ACC112 (cell line): ENCODE data around the gene BAZ1B.
"Not testable (repeated sequence)": the region's sequence is repeated elsewhere in the genome, so short reads cannot be mapped to it uniquely, and the experiment has no call there.

Experiments used
- H2AFZ ChIP-seq: fragments of 200-600 bp; sonication (generic); one replicate; pipeline ENCODE4 v1.6.0; 2017; ENCODE audit warnings: antibody characterized with exemption, low read length; ENCODE audit not compliant: unreplicated experiment
- H3K27ac ChIP-seq: fragments of 200-600 bp; sonication (generic); 2 replicates; pipeline ENCODE4 v1.5.1; 2014; ENCODE audit warnings: low read depth, mild to moderate bottlenecking, antibody characterized with exemption, low read length, moderate library complexity
- H3K27me3 ChIP-seq: fragments of 200-600 bp; sonication (generic); 2 replicates; pipeline ENCODE4 v1.6.1; 2014; ENCODE audit warnings: mild to moderate bottlenecking, antibody characterized with exemption, low read length, moderate library complexity, mixed read lengths; ENCODE audit not compliant: insufficient read depth
- H3K36me3 ChIP-seq: fragments of 200-600 bp; sonication (generic); 2 replicates; pipeline ENCODE4 v1.6.1; 2016; ENCODE audit warnings: mild to moderate bottlenecking, antibody characterized with exemption, low read length, moderate library complexity, mixed read lengths; ENCODE audit not compliant: insufficient read depth
- H3K4me1 ChIP-seq: fragments of 200-600 bp; sonication (generic); one replicate; pipeline ENCODE4 v1.6.1; 2016; ENCODE audit warnings: low read length, mixed read lengths; ENCODE audit not compliant: insufficient read depth, unreplicated experiment, control insufficient read depth
- H3K4me3 ChIP-seq: fragments of 200-600 bp; sonication (generic); 2 replicates; pipeline ENCODE4 v1.5.1; 2014; ENCODE audit warnings: mild to moderate bottlenecking, low read depth, low read length
- H3K79me2 ChIP-seq: fragments of 200-600 bp; sonication (generic); one replicate; pipeline ENCODE4 v1.6.0; 2016; ENCODE audit warnings: low read length; ENCODE audit not compliant: control insufficient read depth, unreplicated experiment, insufficient read depth

Gene BAZ1B, protein sequence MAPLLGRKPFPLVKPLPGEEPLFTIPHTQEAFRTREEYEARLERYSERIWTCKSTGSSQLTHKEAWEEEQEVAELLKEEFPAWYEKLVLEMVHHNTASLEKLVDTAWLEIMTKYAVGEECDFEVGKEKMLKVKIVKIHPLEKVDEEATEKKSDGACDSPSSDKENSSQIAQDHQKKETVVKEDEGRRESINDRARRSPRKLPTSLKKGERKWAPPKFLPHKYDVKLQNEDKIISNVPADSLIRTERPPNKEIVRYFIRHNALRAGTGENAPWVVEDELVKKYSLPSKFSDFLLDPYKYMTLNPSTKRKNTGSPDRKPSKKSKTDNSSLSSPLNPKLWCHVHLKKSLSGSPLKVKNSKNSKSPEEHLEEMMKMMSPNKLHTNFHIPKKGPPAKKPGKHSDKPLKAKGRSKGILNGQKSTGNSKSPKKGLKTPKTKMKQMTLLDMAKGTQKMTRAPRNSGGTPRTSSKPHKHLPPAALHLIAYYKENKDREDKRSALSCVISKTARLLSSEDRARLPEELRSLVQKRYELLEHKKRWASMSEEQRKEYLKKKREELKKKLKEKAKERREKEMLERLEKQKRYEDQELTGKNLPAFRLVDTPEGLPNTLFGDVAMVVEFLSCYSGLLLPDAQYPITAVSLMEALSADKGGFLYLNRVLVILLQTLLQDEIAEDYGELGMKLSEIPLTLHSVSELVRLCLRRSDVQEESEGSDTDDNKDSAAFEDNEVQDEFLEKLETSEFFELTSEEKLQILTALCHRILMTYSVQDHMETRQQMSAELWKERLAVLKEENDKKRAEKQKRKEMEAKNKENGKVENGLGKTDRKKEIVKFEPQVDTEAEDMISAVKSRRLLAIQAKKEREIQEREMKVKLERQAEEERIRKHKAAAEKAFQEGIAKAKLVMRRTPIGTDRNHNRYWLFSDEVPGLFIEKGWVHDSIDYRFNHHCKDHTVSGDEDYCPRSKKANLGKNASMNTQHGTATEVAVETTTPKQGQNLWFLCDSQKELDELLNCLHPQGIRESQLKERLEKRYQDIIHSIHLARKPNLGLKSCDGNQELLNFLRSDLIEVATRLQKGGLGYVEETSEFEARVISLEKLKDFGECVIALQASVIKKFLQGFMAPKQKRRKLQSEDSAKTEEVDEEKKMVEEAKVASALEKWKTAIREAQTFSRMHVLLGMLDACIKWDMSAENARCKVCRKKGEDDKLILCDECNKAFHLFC (N-terminal part only)

DNA sequence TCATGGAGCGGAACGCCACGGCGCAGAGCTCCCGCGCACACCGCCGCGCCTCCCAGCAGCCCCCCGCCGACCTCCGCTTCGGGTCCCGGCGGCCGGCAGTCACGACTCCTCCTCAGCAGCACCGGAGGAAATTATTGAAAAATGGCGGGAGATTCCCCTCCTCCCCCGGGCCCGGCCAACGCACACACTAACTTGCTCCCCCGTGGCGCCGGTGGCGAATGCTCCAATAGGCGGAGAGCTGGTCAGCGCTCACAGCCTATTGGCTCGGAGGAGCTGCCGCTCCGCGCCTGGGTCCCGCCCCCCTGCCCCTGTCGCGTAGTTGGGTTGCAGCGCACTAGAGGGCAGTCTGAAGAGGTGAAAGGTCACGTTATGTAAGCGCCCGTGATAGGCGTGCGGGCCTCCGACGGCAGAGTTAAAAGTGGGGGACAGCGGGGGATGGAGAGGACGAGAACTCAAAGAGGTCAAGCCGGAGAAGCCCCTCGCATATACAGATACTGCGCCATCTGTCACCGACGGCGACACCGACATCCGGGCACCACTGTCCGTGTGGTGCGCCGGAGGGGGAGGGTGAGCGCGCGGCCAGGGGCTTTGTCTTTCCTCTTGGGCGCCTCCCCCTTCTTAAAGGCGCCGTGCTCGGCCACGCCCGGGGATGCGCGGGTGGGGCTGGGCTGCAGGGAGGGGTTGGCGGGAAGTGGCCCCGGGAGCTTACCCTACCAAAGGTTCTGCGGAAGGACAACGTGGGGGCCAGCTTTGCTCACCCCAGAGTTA, at the start of gene BAZ1B:
Gene BAZ1B (minus strand): TSS at position 189 of the 768 bp plus-strand sequence. CDS start 360 bp downstream, outside the sequence.
- Histone ChIP-seq H3K36me3 (peaks cover 13% of the 10 kb centered on the region), H3K4me1 (peaks cover 11% of the 10 kb centered on the region), H3K4me3 (peak within 1 kb of the TSS; percentile 90), H3K27me3 (no peaks in the 10 kb centered on the region), H3K27ac (peak within 1 kb of the TSS; percentile 87), H2AFZ (peak within 1 kb of the TSS; percentile 94), H3K79me2 (peaks cover 43% of the 10 kb centered on the region)

DNA sequence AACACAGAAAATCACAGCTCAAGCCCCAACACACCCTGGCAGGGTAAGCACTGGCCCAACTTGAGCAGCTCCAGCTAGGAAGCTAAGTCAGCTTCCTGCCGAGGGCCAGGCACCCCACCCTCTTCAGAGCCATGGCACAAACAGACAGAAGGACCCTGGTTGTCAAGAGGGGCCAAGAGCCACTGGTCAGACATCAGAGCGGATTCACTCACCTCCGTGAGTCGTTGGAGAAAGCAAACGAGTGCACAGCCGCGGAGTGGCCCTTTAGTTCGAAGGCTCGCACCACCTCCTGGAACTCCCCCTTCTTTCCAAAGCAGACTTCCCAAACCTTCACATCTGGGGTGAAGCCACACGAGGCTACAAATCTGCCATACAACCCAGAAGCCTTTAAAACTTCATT, 48.9 kb upstream of the BAZ1B start:
- Histone ChIP-seq H3K27me3 (no peaks in the 10 kb centered on the region), H3K4me3 (no peak overlapping the region), H2AFZ (no peak overlapping the region), H3K27ac (no peak overlapping the region), H3K4me1 (no peaks in the 10 kb centered on the region), H3K79me2 (peaks cover 16% of the 10 kb centered on the region), H3K36me3 (peaks cover 16% of the 10 kb centered on the region; the same call in 1 of the 2 replicates)

DNA sequence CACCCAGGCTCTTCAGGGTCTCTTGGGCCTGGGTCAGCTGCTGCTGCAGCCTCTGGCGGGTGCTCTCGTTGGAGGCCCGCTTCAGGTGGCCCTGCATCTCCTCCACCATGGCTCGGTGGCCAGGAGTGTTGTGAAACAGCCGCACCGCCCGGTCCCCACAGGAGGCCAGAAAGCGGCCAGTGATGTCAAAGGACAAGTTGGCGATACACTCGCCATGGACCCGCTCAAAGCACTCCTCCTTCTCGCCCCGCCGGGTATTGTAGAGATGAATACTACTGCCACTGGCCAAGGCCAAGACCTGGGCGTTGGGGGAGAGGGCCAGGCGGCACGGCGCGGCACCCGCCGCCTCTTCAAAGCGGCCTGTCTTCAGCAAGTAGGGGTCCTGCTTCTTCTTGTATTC, 48.4 kb upstream of the BAZ1B start:
- H3K36me3 ChIP-seq = peaks cover 16% of the 10 kb centered on the region; the same call in 1 of the 2 replicates
- no peak overlapping the region for H3K27ac ChIP-seq
- H2AFZ ChIP-seq = no peak overlapping the region
- no peaks in the 10 kb centered on the region for H3K27me3 ChIP-seq
- no peak overlapping the region for H3K4me3 ChIP-seq
- H3K79me2 ChIP-seq = peaks cover 12% of the 10 kb centered on the region
- peaks cover 4% of the 10 kb centered on the region for H3K4me1 ChIP-seq

DNA sequence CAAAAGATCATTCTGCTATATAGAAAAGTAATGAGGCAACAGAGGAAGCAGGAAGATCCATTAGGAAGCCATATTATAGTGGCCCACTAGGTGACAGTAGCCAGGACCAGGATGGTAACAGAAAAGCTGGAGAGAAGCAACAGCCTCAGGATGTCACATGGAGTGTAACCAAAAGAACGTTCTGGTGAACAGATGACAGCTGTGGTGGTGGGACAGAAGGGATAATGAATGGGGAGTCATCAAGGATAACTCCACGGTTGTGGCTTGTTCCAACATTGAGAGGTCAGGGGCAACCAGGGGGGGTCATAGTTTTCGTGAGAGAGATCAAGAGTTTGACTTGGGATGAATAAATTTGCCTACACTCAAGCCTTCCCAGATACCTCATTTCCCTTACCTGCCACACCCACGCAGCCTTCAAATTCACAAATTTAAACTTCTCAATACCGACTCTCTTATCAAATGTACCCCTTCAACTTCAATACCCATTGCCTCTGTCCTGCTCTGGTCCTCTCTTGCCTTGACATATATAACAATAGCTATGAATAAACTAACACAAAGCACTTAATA, 47.0 kb upstream of the BAZ1B start:
- H3K27me3 ChIP-seq = no peaks in the 10 kb centered on the region
- H3K79me2 ChIP-seq = peaks cover under 1% of the 10 kb centered on the region
- peaks cover 16% of the 10 kb centered on the region; the same call in 1 of the 2 replicates for H3K36me3 ChIP-seq
- H3K4me3 ChIP-seq = no peak overlapping the region
- no peak overlapping the region for H2AFZ ChIP-seq
- peaks cover 8% of the 10 kb centered on the region for H3K4me1 ChIP-seq
- H3K27ac ChIP-seq = no peak overlapping the region

DNA sequence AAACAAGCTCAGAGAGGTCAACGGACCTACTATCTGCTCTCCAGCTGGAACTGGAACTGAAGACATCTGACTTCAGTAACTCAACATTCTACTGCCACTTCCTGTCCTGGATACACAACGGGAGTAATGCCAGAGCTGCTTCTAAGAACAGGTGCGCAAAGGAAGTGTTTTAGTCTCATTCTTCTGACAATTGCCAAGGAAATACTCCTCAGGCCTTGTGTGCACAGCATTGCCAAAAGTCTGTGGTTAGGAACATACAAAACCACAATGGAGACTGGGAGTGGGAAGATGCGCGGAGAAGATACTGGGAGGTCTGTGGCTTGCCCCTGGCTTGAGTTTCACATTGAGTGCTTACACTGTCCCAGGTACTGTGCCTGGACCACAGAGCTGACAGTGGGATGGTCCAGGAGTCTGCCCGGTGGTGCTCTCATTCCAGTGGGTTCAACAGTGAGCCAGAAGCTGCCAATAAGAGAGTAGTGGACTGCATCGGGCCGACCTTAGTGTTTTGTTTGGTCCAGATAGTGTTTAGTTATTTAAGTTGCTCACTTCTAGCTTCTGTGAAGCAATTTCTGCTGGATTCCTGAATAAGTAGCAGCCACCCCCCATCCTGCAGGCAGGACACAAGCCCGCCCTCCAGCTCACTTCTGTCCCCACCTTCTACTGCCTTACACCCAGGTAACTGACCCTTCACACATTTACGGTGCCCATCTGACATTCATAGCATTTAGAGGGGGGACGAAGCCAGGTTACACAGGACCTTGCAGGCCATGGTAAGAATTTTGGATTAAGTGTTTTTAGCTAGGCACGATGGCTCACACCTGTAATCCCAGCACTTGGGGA, 46.0 kb upstream of the BAZ1B start:
- Histone ChIP-seq H3K36me3 (peaks cover 7% of the 10 kb centered on the region; the same call in 1 of the 2 replicates), H3K27me3 (no peaks in the 10 kb centered on the region), H3K79me2 (no peaks in the 10 kb centered on the region), H3K27ac (no peak overlapping the region), H2AFZ (no peak overlapping the region), H3K4me1 (peaks cover 8% of the 10 kb centered on the region), H3K4me3 (no peak overlapping the region)

DNA sequence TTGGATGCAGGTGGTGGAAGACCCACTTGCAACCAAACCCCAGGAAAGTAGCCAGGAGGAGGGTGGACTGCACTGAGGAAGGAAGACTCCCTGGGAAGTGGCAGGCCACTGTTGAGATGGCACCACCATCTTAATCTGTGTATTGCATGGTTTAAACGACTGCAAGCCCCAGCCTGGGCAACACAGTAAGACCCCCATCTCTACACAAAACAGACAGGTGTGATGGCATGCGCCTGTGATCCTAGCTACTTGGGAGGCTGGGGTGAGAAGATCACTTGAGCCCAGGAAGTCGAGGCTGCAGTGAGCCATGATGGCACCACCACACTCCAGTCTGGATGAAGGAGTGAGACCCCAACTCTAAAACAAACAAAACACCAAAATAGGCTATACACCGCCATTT, 45.0 kb upstream of the BAZ1B start:
- peaks cover 8% of the 10 kb centered on the region for H3K4me1 ChIP-seq
- H3K36me3 ChIP-seq = peaks cover 3% of the 10 kb centered on the region; the same call in 1 of the 2 replicates
- H3K4me3 ChIP-seq = no peak overlapping the region
- no peak overlapping the region for H2AFZ ChIP-seq
- no peaks in the 10 kb centered on the region for H3K79me2 ChIP-seq
- no peaks in the 10 kb centered on the region for H3K27me3 ChIP-seq
- H3K27ac ChIP-seq = no peak overlapping the region

DNA sequence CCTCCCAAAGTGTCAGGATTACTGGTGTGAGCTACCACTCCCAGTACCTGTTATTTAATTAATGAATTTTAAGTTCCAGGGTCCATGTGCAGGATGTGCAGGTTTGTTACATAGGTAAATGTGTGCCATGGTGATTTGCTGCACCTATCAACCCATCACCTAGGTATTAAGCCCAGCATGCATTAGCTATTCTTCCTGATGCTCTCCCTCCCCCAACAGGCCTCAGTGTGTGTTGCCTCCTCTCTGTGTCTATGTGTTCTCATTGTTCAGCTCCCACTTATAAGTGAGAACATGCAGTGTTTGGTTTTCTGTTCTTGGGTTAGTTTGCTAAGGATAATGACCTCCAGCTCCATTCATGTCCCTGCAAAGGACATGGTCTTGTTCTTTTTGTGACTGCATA, 44.3 kb upstream of the BAZ1B start:
- H3K4me3 ChIP-seq = peak overlapping the region; percentile 72
- not testable (repeated sequence) for H2AFZ ChIP-seq, H3K36me3 ChIP-seq

DNA sequence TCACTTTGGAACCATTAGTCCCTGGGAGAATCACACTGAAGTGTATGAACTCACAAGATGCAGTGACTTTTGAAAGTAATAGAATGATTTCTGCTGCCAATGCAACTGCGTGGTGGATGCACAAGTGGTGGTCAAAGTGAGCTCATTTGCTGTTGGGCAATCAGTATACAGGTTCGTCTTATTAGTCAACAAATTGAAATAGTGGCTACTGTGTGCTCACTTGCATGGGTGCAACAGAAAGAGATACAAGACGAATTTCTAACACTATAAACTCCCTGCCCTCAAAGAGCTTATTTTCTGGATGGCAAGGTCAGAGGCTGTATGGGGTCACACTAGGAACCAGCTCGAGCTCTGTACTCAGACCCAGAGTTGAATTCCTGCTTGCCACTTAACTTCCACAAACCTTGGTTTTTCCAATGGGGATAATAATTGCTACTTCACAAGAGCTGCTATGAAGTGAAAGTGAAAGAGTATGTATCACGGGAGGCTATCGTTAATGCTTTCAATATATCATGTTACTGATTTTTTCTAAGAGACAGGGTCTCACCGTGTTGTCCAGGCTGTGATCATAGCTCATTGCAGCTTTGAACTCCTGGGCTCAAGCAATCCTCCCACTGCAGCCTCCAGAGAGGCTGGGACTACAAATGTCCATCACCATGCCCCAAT, 43.7 kb upstream of the BAZ1B start:
- Histone ChIP-seq H3K36me3 (no peaks in the 10 kb centered on the region), H2AFZ (peak overlapping the region; percentile 51), H3K27me3 (no peaks in the 10 kb centered on the region), H3K79me2 (no peaks in the 10 kb centered on the region), H3K27ac (no peak overlapping the region), H3K4me3 (peak overlapping the region; percentile 72), H3K4me1 (peaks cover 8% of the 10 kb centered on the region)

More for the DNA sequence above, 44.3 kb upstream of the BAZ1B start:
- not testable (repeated sequence) for H3K4me1 ChIP-seq, H3K79me2 ChIP-seq, H3K27ac ChIP-seq, H3K27me3 ChIP-seq
